Lower lobe of right lung (tissue), 2 donors: Measurements from ENCODE around the gene ESPNL. TPM values are rescaled to one million over a fixed set of nuclear protein-coding genes. Genes with fewer than 3 reads are reported as not detected.

Experiments
- ATAC-seq, 2 donors: fragments of 200-7000 bp; cut with Tn5 transposase; one replicate each; pipeline ENCODE4 v1.9.1; 2020 to 2022; ENCODE audit warnings: mild to moderate bottlenecking in 2 of 2, moderate library complexity in 2 of 2
- DNase-seq: peaks from one replicate; pipeline ENCODE4 v3.0.0-alpha.2; 2020
- H3K27ac ChIP-seq: fragments of 200-600 bp; one replicate; pipeline ENCODE4 v1.8.0; 2022
- H3K27me3 ChIP-seq: fragments of 200-600 bp; one replicate; pipeline ENCODE4 v1.8.0; 2022; ENCODE audit warnings: low read depth
- H3K36me3 ChIP-seq: fragments of 200-600 bp; one replicate; pipeline ENCODE4 v1.8.0; 2022; ENCODE audit warnings: mild to moderate bottlenecking
- H3K4me1 ChIP-seq: fragments of 200-600 bp; one replicate; pipeline ENCODE4 v1.8.0; 2022
- H3K4me3 ChIP-seq: fragments of 200-600 bp; one replicate; pipeline ENCODE4 v1.8.0; 2022; ENCODE audit warnings: mild to moderate bottlenecking
- H3K9me3 ChIP-seq: fragments of 200-600 bp; one replicate; pipeline ENCODE4 v1.8.0; 2022
- intact Hi-C: fragments of 100-400 bp; cut with DNase I; formaldehyde crosslinking; loops from one replicate; pipeline ENCODE4 v1.11.0; 2022
- total RNA-seq: library from RNA; stranded (reverse); fragmentation: NEBNext Ultra II Directional; extraction: Animal tissue kit (Norgen Biotek cat#: 25700); gene quantifications from one replicate; pipeline ENCODE4 v1.2.1, GENCODE V29; 2021
- TF ChIP-seq, protein P1 (sequence below): fragments of 200-600 bp; IDR thresholded peaks from one replicate; pipeline ENCODE4 v1.8.0; 2022; ENCODE audit warnings: antibody characterized with exemption, mild to moderate bottlenecking
- donor health status: DM: no; HTN: yes; CAD: no; lungs with severe emphysema.

Gene ESPNL
- total RNA-seq, 1 donor from 2014 or later = 0.09 TPM

DNA sequence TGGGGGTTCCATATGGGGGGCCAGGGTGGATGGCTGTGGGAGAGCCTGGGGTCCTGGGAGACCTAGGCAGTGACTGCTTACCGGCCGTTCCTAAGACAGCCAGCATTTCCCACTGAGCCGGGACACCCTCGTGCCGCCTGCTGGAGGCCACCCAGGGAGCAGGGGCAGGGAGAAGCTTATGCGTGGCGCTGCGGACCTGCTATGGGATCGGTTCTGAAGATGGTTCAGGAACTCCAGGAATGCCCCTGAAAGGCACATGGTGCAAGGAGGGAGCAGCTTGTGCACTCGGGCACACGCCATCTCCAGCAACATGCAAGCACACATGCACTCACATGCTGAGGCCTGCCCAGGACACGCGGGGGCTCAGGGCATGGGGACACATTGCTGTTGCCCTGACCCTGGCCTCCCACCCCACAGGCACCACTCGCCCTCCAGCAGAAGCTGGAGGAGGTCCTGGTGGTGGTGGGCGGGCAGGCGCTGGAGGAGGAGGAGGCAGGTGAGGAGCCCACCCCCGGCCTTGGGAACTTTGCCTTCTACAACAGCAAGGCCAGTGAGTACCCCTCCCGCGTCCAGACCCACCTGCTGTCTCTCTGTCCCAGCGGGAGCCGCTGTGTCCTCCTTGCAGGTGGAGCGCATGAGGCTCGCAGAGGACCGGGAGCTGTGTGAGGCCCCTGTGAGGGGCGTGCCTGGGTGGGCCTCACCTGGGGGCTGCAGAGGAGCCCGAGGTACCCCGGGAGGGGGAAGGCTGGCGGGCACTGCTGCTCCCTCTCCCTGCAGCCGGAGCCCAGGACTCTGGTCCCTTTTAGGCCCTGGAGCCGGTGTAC is 42.5 kb downstream of the ESPNL start:
- Histone ChIP-seq H3K36me3 (no peaks in the 10 kb centered on the region), H3K4me1 (peaks cover 19% of the 10 kb centered on the region), H3K4me3 (no peak overlapping the region), H3K27ac (no peak overlapping the region), H3K9me3 (no peaks in the 10 kb centered on the region), H3K27me3 (no peaks in the 10 kb centered on the region)
- intact Hi-C loops = no loop called here
- DNase-seq (no peak), ATAC-seq (no peak)
- TF ChIP-seq, protein P1, sequence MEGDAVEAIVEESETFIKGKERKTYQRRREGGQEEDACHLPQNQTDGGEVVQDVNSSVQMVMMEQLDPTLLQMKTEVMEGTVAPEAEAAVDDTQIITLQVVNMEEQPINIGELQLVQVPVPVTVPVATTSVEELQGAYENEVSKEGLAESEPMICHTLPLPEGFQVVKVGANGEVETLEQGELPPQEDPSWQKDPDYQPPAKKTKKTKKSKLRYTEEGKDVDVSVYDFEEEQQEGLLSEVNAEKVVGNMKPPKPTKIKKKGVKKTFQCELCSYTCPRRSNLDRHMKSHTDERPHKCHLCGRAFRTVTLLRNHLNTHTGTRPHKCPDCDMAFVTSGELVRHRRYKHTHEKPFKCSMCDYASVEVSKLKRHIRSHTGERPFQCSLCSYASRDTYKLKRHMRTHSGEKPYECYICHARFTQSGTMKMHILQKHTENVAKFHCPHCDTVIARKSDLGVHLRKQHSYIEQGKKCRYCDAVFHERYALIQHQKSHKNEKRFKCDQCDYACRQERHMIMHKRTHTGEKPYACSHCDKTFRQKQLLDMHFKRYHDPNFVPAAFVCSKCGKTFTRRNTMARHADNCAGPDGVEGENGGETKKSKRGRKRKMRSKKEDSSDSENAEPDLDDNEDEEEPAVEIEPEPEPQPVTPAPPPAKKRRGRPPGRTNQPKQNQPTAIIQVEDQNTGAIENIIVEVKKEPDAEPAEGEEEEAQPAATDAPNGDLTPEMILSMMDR = no peak

DNA sequence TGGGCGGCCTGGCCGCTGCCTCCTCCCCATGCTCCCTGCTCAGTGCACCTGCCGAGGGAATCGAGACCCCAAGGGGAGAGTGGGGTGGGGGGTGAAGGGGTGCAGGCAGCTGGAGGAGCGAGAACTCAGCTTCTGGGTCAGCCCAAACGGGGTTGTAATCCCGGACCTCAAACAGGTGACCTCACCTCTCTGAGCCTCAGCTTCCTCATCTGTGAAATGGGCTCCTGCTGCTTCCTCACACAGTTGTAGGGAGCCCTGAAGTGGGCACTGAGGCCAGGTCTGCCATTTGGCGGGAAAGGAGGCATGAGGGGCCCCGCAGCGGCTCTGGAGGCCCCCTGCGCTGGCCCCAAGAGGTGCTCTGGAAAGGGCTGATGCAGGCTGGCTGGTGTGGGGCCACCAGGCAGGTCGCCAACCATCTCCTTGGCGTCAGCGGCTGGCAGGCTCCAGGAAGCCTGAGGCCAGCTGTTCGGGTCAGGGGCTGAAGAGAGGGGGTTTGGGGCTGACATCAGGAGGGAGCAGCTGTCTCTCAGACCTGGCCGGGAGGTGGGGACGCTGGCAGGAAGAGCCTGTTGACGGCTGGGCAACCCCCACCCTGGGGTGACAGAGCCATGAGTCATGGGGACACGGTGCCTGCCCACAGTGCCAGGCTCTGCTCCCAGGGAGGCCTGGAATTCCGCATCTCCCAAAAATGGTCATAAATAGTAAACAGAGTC is 43.3 kb downstream of the ESPNL start:
- Histone ChIP-seq H3K4me3 (no peak overlapping the region), H3K27ac (no peak overlapping the region), H3K4me1 (peaks cover 15% of the 10 kb centered on the region), H3K36me3 (no peaks in the 10 kb centered on the region), H3K9me3 (no peaks in the 10 kb centered on the region), H3K27me3 (no peaks in the 10 kb centered on the region)
- ATAC-seq = no peak
- TF ChIP-seq, protein P1 = no peak
- intact Hi-C loops = no loop called here
- no peak for DNase-seq

DNA sequence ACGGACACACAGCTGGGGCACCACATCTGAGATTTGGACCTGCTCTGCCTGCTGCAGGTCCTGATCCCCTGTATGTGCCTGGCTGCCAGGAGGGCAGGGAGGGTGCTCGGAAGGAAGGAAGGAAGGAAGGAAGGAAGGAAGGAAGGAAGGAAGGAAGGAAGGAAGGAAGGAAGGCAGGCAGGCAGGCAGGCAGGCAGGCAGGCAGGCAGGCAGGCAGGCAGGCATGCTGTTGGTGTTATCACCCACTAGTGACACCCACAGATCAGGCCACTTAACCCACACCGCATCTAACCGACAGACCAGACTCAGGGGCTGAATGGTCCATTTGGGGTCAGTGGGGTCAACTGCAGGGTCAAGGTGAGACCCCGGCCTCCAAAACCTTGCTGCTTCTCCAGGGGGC is 44.1 kb downstream of the ESPNL start:
- H3K27me3 ChIP-seq = no peaks in the 10 kb centered on the region
- intact Hi-C loops = no loop called here
- no peak for ATAC-seq
- no peak overlapping the region for H3K4me3 ChIP-seq
- peaks cover 13% of the 10 kb centered on the region for H3K4me1 ChIP-seq
- no peaks in the 10 kb centered on the region for H3K9me3 ChIP-seq
- DNase-seq = no peak
- no peaks in the 10 kb centered on the region for H3K36me3 ChIP-seq
- TF ChIP-seq, protein P1 = no peak
- no peak overlapping the region for H3K27ac ChIP-seq

DNA sequence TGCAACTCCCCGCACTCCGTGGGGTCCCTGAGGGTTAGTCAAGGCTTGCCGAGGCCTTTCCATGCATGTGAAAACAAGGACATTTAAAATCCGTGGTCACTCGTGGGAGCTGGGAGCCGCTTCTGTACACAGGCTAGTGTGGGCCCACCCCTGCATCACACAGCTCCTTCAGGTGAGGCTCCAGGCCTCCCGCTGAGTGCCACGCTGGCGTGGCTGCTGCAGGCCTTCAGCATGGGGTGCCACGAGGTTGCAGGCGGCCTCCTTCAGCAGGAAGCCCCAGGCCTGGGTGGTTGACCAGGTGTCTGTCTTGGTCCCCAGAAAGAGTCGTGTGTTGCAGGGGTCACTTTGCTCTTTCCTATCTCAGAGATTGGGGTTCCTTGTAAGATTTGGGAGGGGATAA is 44.9 kb downstream of the ESPNL start:
- no peak for ATAC-seq
- intact Hi-C loops = no loop called here

DNA sequence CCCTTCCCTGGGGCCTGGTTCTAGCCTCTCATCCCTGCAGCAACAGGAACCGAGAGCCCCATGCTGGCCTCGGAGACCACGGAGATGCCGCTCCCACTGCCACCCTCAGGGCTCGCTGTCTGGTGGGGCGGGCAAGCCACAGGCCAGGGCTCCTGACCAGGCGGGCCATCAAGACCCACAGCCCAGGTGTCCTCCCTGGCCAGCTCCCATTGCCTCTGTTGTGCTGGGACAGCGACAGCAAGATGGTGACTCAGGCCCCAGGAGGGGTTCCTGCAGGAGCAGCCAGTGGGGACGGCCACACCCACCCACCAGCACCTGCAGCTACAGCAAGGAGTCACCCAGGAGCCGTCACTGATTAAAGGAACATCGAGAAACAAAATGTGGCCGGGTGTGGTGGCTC is 45.7 kb downstream of the ESPNL start:
- Histone ChIP-seq H3K4me3 (no peak overlapping the region), H3K27ac (no peak overlapping the region), H3K36me3 (no peaks in the 10 kb centered on the region), H3K9me3 (no peaks in the 10 kb centered on the region), H3K4me1 (peaks cover 13% of the 10 kb centered on the region), H3K27me3 (no peaks in the 10 kb centered on the region)
- DNase-seq = no peak
- no peak for ATAC-seq
- TF ChIP-seq, protein P1 = no peak
- intact Hi-C loops = no loop called here

More for the DNA sequence above, 44.9 kb downstream of the ESPNL start:
- TF ChIP-seq, protein P1 = no peak
- Histone ChIP-seq H3K27ac (no peak overlapping the region), H3K36me3 (no peaks in the 10 kb centered on the region), H3K27me3 (no peaks in the 10 kb centered on the region), H3K4me1 (peaks cover 13% of the 10 kb centered on the region), H3K4me3 (no peak overlapping the region), H3K9me3 (no peaks in the 10 kb centered on the region)
- DNase-seq = no peak
